Caco-2 (cell line): Measurements from ENCODE around the gene LHX3. TPM values are rescaled to one million over a fixed set of nuclear protein-coding genes. Genes with fewer than 3 reads are reported as not detected.
A peak's percentile ranks its signal among the peaks of the same experiment; 100 is the strongest.

Experiments used
- BruUV-seq: library from RNA; stranded (reverse); fragments of 400-500 nt; replicated peaks from 2 replicates; lab custom pipeline; 2021; lab: Mats Ljungman, UMichigan
- CTCF ChIA-PET: fragments of 300-600 bp; sonication (Branson Sonifier 250); formaldehyde crosslinking; loops from one replicate; lab custom pipeline; 2022; ENCODE audit warnings: antibody characterized with exemption; lab: Charles Lee
- POLR2A ChIA-PET: fragments of 300-600 bp; sonication (Branson Sonifier 250); formaldehyde crosslinking; loops from one replicate; lab custom pipeline; 2022; ENCODE audit warnings: antibody characterized with exemption; lab: Charles Lee
- DNase-seq, 2 experiments: peaks; one replicate each; pipeline versions ENCODE4 v3.0.0 to v3.0.0-alpha.2; 2020 to 2022
- H3K27me3 ChIP-seq: replicated peaks from 2 replicates; pipeline ENCODE4 v1.6.0; 2011; ENCODE audit warnings: low read length; ENCODE audit not compliant: control insufficient read depth, insufficient read depth
- H3K36me3 ChIP-seq: 2 replicates; pipeline ENCODE4 v1.5.1; 2011; ENCODE audit warnings: low read length; ENCODE audit not compliant: control insufficient read depth, insufficient read depth
- H3K4me1 ChIP-seq: fragments of 250-450 bp; sonication (Bioruptor Pico); 2 replicates; pipeline ENCODE4 v1.5.1; 2020; ENCODE audit warnings: mild to moderate bottlenecking
- H3K4me3 ChIP-seq: 2 replicates; pipeline ENCODE4 v1.5.1; 2011; ENCODE audit warnings: low read depth, mild to moderate bottlenecking, control low read depth, low read length
- H3K9me3 ChIP-seq: fragments of 250-450 bp; sonication (Bioruptor Pico); 2 replicates; pipeline ENCODE4 v1.5.1; 2020; ENCODE audit warnings: mild to moderate bottlenecking, moderate library complexity
- H3K27ac Mint-ChIP-seq: one replicate; pipeline ENCODE4 v1.8.0; 2022; ENCODE audit warnings: mixed read lengths; ENCODE audit not compliant: unreplicated experiment
- H3K27me3 Mint-ChIP-seq: one replicate; pipeline ENCODE4 v1.8.0; 2022; ENCODE audit warnings: mixed read lengths; ENCODE audit not compliant: insufficient read depth, unreplicated experiment
- H3K36me3 Mint-ChIP-seq: one replicate; pipeline ENCODE4 v1.8.0; 2022; ENCODE audit warnings: mild to moderate bottlenecking, mixed read lengths; ENCODE audit not compliant: insufficient read depth, unreplicated experiment
- H3K4me1 Mint-ChIP-seq: one replicate; pipeline ENCODE4 v1.8.0; 2022; ENCODE audit warnings: low read depth, mixed read lengths; ENCODE audit not compliant: unreplicated experiment
- H3K4me3 Mint-ChIP-seq: one replicate; pipeline ENCODE4 v1.8.0; 2022; ENCODE audit warnings: mild to moderate bottlenecking, moderate library complexity, mixed read lengths; ENCODE audit not compliant: unreplicated experiment
- H3K9me3 Mint-ChIP-seq: one replicate; pipeline ENCODE4 v1.8.0; 2022; ENCODE audit warnings: mixed read lengths; ENCODE audit not compliant: unreplicated experiment
- CTCF ChIP-seq, 2 experiments: fragments of 200-600 bp in 1 of 2; IDR thresholded peaks; 1 replicate in 1 of 2; 2 replicates in 1 of 2; pipeline versions ENCODE4 v1.5.1 to v1.8.0; 2011 to 2022; ENCODE audit warnings: antibody characterized with exemption in 1 of 2, control low read depth in 1 of 2, inconsistent platforms in 1 of 2, low read depth in 1 of 2, low read length in 1 of 2, mild to moderate bottlenecking in 1 of 2, moderate library complexity in 1 of 2; ENCODE audit not compliant: insufficient read depth in 1 of 2, severe bottlenecking in 1 of 2, unreplicated experiment in 1 of 2
- intact Hi-C: fragments of 100-400 bp; cut with micrococcal nuclease; formaldehyde crosslinking; loops from one replicate; pipeline ENCODE4 v1.10.0; 2022; ENCODE audit not compliant: unreplicated experiment
- total RNA-seq: library from RNA; stranded (reverse); gene quantifications from 2 replicates; pipeline ENCODE4 v1.2.3, GENCODE V29; 2022

Gene LHX3
- total RNA-seq, 1 experiment from 2014 or later: 1.2 TPM

- peak in 1 of 2 experiments; percentile 43 for DNase-seq
- no peak overlapping the region for H3K4me3 ChIP-seq
- H3K9me3 ChIP-seq: no peaks in the 10 kb centered on the region
- Mint-ChIP-seq H3K4me3 (peak overlapping the region; percentile 56), H3K9me3 (no peaks in the 10 kb centered on the region), H3K36me3 (peaks cover 8% of the 10 kb centered on the region), H3K27ac (peak overlapping the region; percentile 95), H3K27me3 (no peaks in the 10 kb centered on the region), H3K4me1 (peaks cover 25% of the 10 kb centered on the region)
- TF ChIP-seq CTCF (IDR thresholded peaks at IDR 0.05; ENCODE audit: insufficient read depth in 1 of 2, low read depth in 1 of 2, low read length in 1 of 2, severe bottlenecking in 1 of 2, unreplicated experiment in 1 of 2): peak; percentile 43 to 61
- no peaks in the 10 kb centered on the region for H3K27me3 ChIP-seq
- POLR2A ChIA-PET: interaction anchor here (0.6 to 1.0 kb wide), 2 partner anchors 50 to 80 kb away, joined by 3 read pairs; no protein-coding TSS in a partner anchor
- CTCF ChIA-PET: interaction anchor here (0.5 kb wide), 1 partner anchor 16 kb away, joined by 3 read pairs; no protein-coding TSS in a partner anchor
- peaks cover 46% of the 10 kb centered on the region for H3K4me1 ChIP-seq
- intact Hi-C loops: loop anchor here (10.0 kb wide), 1 partner anchor 55 kb away; no protein-coding TSS in a partner anchor
- BruUV-seq: no TSS peak
- H3K36me3 ChIP-seq: no peaks in the 10 kb centered on the region
Measured at GRCh38 chr9:136170006-136170901, 34.7 kb downstream of the LHX3 start.

GRCh38 chr9:136169495-136169894, 35.4 kb downstream of the LHX3 start:
- Histone ChIP-seq H3K36me3 (no peaks in the 10 kb centered on the region), H3K4me1 (peaks cover 46% of the 10 kb centered on the region), H3K27me3 (no peaks in the 10 kb centered on the region), H3K4me3 (no peak overlapping the region), H3K9me3 (no peaks in the 10 kb centered on the region)
- ChIA-PET CTCF (no interaction called here), POLR2A (no interaction called here)
- DNase-seq: peak; percentile 61 to 80
- Mint-ChIP-seq H3K27ac (peak overlapping the region; percentile 71), H3K4me3 (peak overlapping the region; percentile 36), H3K27me3 (no peaks in the 10 kb centered on the region), H3K4me1 (peaks cover 25% of the 10 kb centered on the region), H3K9me3 (no peaks in the 10 kb centered on the region), H3K36me3 (peaks cover 8% of the 10 kb centered on the region)
- intact Hi-C loops: no loop called here
- no peak for TF ChIP-seq CTCF (IDR thresholded peaks at IDR 0.05; ENCODE audit: insufficient read depth in 1 of 2, low read depth in 1 of 2, low read length in 1 of 2, severe bottlenecking in 1 of 2, unreplicated experiment in 1 of 2)
- no TSS peak for BruUV-seq

- POLR2A ChIA-PET: no interaction called here
- no peaks in the 10 kb centered on the region for H3K36me3 Mint-ChIP-seq
- H3K27ac Mint-ChIP-seq: no peak overlapping the region
Measured at GRCh38 chr9:136163248-136163850, 41.6 kb downstream of the LHX3 start.

More at GRCh38 chr9:136163248-136163850, 41.6 kb downstream of the LHX3 start:
- Histone ChIP-seq H3K9me3 (peaks cover 4% of the 10 kb centered on the region; the same call in 1 of the 2 replicates), H3K4me3 (no peak overlapping the region), H3K36me3 (no peaks in the 10 kb centered on the region), H3K4me1 (no peaks in the 10 kb centered on the region), H3K27me3 (no peaks in the 10 kb centered on the region)
- no peak for DNase-seq
- BruUV-seq: no TSS peak
- no peak overlapping the region for H3K4me3 Mint-ChIP-seq
- intact Hi-C loops: no loop called here
- H3K27me3 Mint-ChIP-seq: no peaks in the 10 kb centered on the region
- no peak for TF ChIP-seq CTCF (IDR thresholded peaks at IDR 0.05; ENCODE audit: insufficient read depth in 1 of 2, low read depth in 1 of 2, low read length in 1 of 2, severe bottlenecking in 1 of 2, unreplicated experiment in 1 of 2)
- CTCF ChIA-PET: no interaction called here
- H3K4me1 Mint-ChIP-seq: no peaks in the 10 kb centered on the region
- H3K9me3 Mint-ChIP-seq: peaks cover 10% of the 10 kb centered on the region
